ENCODE measurements around the gene RAMACL.

Gene RAMACL

GRCh38 chr6:166565084-166565967, 21.2 kb downstream of the RAMACL start:
- Histone ChIP-seq H3K27ac (no peak overlapping the region), H3K36me3 (replicated peaks) (no peaks in the 10 kb centered on the region), H3K4me3 (ENCODE audit: low read depth, low read length) (no peak overlapping the region), H3K27me3 (replicated peaks) (no peaks in the 10 kb centered on the region)
- in situ Hi-C loops (cut with HindIII; ENCODE audit: low pct_ligation_motif_present, low sequenced_read_pairs): no loop called here
- TF ChIP-seq CTCF (IDR thresholded peaks at IDR 0.05; ENCODE audit: low read depth, low read length, missing control alignments): no peak
- no peak for DNase-seq

- H3K36me3 ChIP-seq (replicated peaks): no peaks in the 10 kb centered on the region
- no peak for TF ChIP-seq CTCF (IDR thresholded peaks at IDR 0.05; ENCODE audit: low read depth, low read length, missing control alignments)
- no peak for DNase-seq
These were observed 22.7 kb downstream of the RAMACL start for GRCh38 chr6:166563805-166564204.

GRCh38 chr6:166563200-166563599, 23.3 kb downstream of the RAMACL start:
- in situ Hi-C loops (cut with HindIII; ENCODE audit: low pct_ligation_motif_present, low sequenced_read_pairs): no loop called here
- no peak overlapping the region for H3K4me3 ChIP-seq (ENCODE audit: low read depth, low read length)
- no peak for DNase-seq
- no peaks in the 10 kb centered on the region for H3K36me3 ChIP-seq (replicated peaks)
- no peak for TF ChIP-seq CTCF (IDR thresholded peaks at IDR 0.05; ENCODE audit: low read depth, low read length, missing control alignments)
- H3K27me3 ChIP-seq (replicated peaks): no peaks in the 10 kb centered on the region
- H3K27ac ChIP-seq: no peak overlapping the region

More at GRCh38 chr6:166563805-166564204, 22.7 kb downstream of the RAMACL start:
- no peaks in the 10 kb centered on the region for H3K27me3 ChIP-seq (replicated peaks)
- no peak overlapping the region for H3K27ac ChIP-seq
- H3K4me3 ChIP-seq (ENCODE audit: low read depth, low read length): no peak overlapping the region
- in situ Hi-C loops (cut with HindIII; ENCODE audit: low pct_ligation_motif_present, low sequenced_read_pairs): no loop called here

DNA sequence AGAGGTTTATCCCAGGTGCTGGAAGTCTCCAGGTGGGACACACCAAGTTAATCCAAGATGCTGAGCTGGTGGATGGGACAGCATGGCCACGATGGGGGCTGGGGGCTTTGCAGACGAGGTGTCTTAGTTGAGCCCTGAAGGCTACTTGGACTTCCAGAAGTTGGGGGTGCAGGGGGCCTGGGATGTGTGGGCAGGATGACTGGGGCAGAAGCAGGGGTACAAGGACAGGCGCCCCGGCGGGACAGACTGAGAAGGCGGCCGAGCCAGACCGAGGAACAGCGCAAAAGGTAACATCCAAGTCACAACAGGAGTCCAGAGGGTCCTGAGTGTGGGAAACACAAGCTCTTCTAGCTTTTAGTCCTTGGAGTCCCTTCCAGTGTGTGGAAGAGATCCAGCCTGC, 23.8 kb downstream of the RAMACL start:
- DNase-seq: no peak
- H3K36me3 ChIP-seq (replicated peaks): no peaks in the 10 kb centered on the region
- H3K27me3 ChIP-seq (replicated peaks): no peaks in the 10 kb centered on the region
- H3K27ac ChIP-seq: no peak overlapping the region
- TF ChIP-seq CTCF (IDR thresholded peaks at IDR 0.05; ENCODE audit: low read depth, low read length, missing control alignments): no peak
- in situ Hi-C loops (cut with HindIII; ENCODE audit: low pct_ligation_motif_present, low sequenced_read_pairs): no loop called here
- H3K4me3 ChIP-seq (ENCODE audit: low read depth, low read length): no peak overlapping the region

GRCh38 chr6:166561771-166562359, 24.6 kb downstream of the RAMACL start:
- Histone ChIP-seq H3K36me3 (replicated peaks) (no peaks in the 10 kb centered on the region), H3K27me3 (replicated peaks) (no peaks in the 10 kb centered on the region), H3K4me3 (ENCODE audit: low read depth, low read length) (no peak overlapping the region), H3K27ac (no peak overlapping the region)
- no peak for TF ChIP-seq CTCF (IDR thresholded peaks at IDR 0.05; ENCODE audit: low read depth, low read length, missing control alignments)
- peak; percentile 31 for DNase-seq
- in situ Hi-C loops (cut with HindIII; ENCODE audit: low pct_ligation_motif_present, low sequenced_read_pairs): no loop called here

All from brain microvascular endothelial cell (primary cell).